Liver (tissue), 9 donors: ENCODE data around the gene CDK5. TPM values are rescaled to one million over a fixed set of nuclear protein-coding genes. Genes with fewer than 3 reads are reported as not detected.

Experiments used
- DNase-seq: peaks from one replicate; pipeline ENCODE4 v3.0.0-alpha.2; 2017; ENCODE audit warnings: low spot score
- H3K27ac ChIP-seq, 2 donors: one replicate each; pipeline ENCODE4 v1.7.0; 2013; ENCODE audit warnings: inconsistent platforms in 2 of 2, low read length in 2 of 2, control low read depth in 1 of 2, low read depth in 1 of 2, mild to moderate bottlenecking in 1 of 2
- H3K27me3 ChIP-seq, 4 donors: one replicate each; pipeline versions ENCODE4 v1.6.1 to v1.7.0; 2013; ENCODE audit warnings: low read length in 3 of 4, inconsistent platforms in 1 of 4, mild to moderate bottlenecking in 1 of 4, moderate library complexity in 1 of 4; ENCODE audit not compliant: control insufficient read depth in 4 of 4, insufficient read depth in 4 of 4
- H3K36me3 ChIP-seq, 4 donors: one replicate each; pipeline versions ENCODE4 v1.6.1 to v1.7.0; 2013; ENCODE audit warnings: low read length in 3 of 4, mild to moderate bottlenecking in 3 of 4, low read depth in 1 of 4, moderate library complexity in 1 of 4; ENCODE audit not compliant: control insufficient read depth in 4 of 4, insufficient read depth in 3 of 4
- H3K4me1 ChIP-seq, 4 donors: one replicate each; pipeline versions ENCODE4 v1.6.1 to v1.7.0; 2013; ENCODE audit warnings: low read length in 3 of 4, mild to moderate bottlenecking in 3 of 4, moderate library complexity in 1 of 4; ENCODE audit not compliant: control insufficient read depth in 4 of 4, insufficient read depth in 4 of 4
- H3K4me3 ChIP-seq, 3 donors: one replicate each; pipeline versions ENCODE4 v1.6.1 to v1.7.0; 2013; ENCODE audit warnings: low read length in 3 of 3, control low read depth in 1 of 3, low read depth in 1 of 3, mild to moderate bottlenecking in 1 of 3
- H3K9ac ChIP-seq, 2 donors: one replicate each; pipeline ENCODE4 v1.7.0; 2013; ENCODE audit warnings: low read length in 2 of 2, mild to moderate bottlenecking in 2 of 2, moderate library complexity in 2 of 2, control low read depth in 1 of 2, low read depth in 1 of 2
- H3K9me3 ChIP-seq, 4 donors: one replicate each; pipeline versions ENCODE4 v1.6.1 to v1.7.0; 2013; ENCODE audit warnings: low read length in 3 of 4; ENCODE audit not compliant: control insufficient read depth in 4 of 4
- EGR1 ChIP-seq, 2 donors: IDR thresholded peaks; 2 replicates each; pipeline ENCODE4 v1.6.1; 2016 to 2018; ENCODE audit warnings: antibody characterized with exemption in 2 of 2, low read depth in 2 of 2
- FOXA1 ChIP-seq: IDR thresholded peaks from 2 replicates; pipeline ENCODE4 v1.6.1; 2016; ENCODE audit warnings: antibody characterized with exemption
- FOXA2 ChIP-seq: IDR thresholded peaks from 2 replicates; pipeline ENCODE4 v1.6.1; 2016; ENCODE audit warnings: antibody characterized with exemption
- GABPA ChIP-seq, 2 donors: IDR thresholded peaks in 1 of 2; conservative IDR thresholded peaks in 1 of 2; 2 replicates each; pipeline ENCODE4 v1.6.1; 2016; ENCODE audit warnings: antibody characterized with exemption in 2 of 2, mild to moderate bottlenecking in 1 of 2, moderate library complexity in 1 of 2
- HNF4A ChIP-seq, 2 donors: conservative IDR thresholded peaks; 2 replicates each; pipeline ENCODE4 v1.6.1; 2016; ENCODE audit warnings: antibody characterized with exemption in 2 of 2, mild to moderate bottlenecking in 2 of 2
- HNF4G ChIP-seq: IDR thresholded peaks from 2 replicates; pipeline ENCODE4 v1.6.1; 2016; ENCODE audit warnings: antibody characterized with exemption
- JUND ChIP-seq, 2 donors: IDR thresholded peaks; 2 replicates each; pipeline ENCODE4 v1.6.1; 2016; ENCODE audit warnings: antibody characterized with exemption in 2 of 2
- NR2F2 ChIP-seq: IDR thresholded peaks from 2 replicates; pipeline ENCODE4 v1.6.1; 2016; ENCODE audit warnings: antibody characterized with exemption
- RAD21 ChIP-seq, 2 donors: IDR thresholded peaks; 2 replicates each; pipeline ENCODE4 v1.6.1; 2016; ENCODE audit warnings: antibody characterized with exemption in 2 of 2, mild to moderate bottlenecking in 2 of 2
- RXRA ChIP-seq, 2 donors: IDR thresholded peaks; 2 replicates each; pipeline ENCODE4 v1.6.1; 2017 to 2018; ENCODE audit warnings: antibody characterized with exemption in 2 of 2, mild to moderate bottlenecking in 1 of 2
- SP1 ChIP-seq: IDR thresholded peaks from 2 replicates; pipeline ENCODE4 v1.6.1; 2018; ENCODE audit warnings: antibody characterized with exemption, mild to moderate bottlenecking
- TAF1 ChIP-seq: conservative IDR thresholded peaks from 2 replicates; pipeline ENCODE4 v1.6.1; 2016; ENCODE audit warnings: antibody characterized with exemption, mild to moderate bottlenecking
- YY1 ChIP-seq: IDR thresholded peaks from 2 replicates; pipeline ENCODE4 v1.6.1; 2016; ENCODE audit warnings: antibody characterized with exemption, mild to moderate bottlenecking
- WGBS: extraction: QIAGEN DNeasy Blood & Tissue Kit; methylation state at CpG from one replicate; pipeline ENCODE4 v1.1.7; 2013; 5-methylcytosine and 5-hydroxymethylcytosine counted together
- polyA plus RNA-seq, 2 donors: library from polyadenylated mRNA; stranded (reverse) in 1 of 2; unstranded in 1 of 2; fragments of 200-250 nt in 1 of 2; fragments of >200 nt in 1 of 2; fragmentation: Nextera tagmentation in 1 of 2; extraction: Ambion mirVana in 1 of 2; gene quantifications; one replicate each; pipeline versions ENCODE4 v1.2.1 to v1.2.3, GENCODE V29; 2013 to 2015
- total RNA-seq, 2 donors: library from RNA; depleted of rRNA; stranded (reverse); fragments of >200 nt; gene quantifications; one replicate each; pipeline ENCODE4 v1.2.3, GENCODE V29; 2014
- TF ChIP-seq, protein P1 (sequence below): IDR thresholded peaks from 2 replicates; pipeline ENCODE4 v1.6.1; 2016; ENCODE audit warnings: antibody characterized with exemption, mild to moderate bottlenecking
- TF ChIP-seq, protein P2 (sequence below): IDR thresholded peaks from 2 replicates; pipeline ENCODE4 v1.6.1; 2016; ENCODE audit warnings: antibody characterized with exemption
- TF ChIP-seq, protein P3 (sequence below): IDR thresholded peaks from 2 replicates; pipeline ENCODE4 v1.6.1; 2016; ENCODE audit warnings: antibody characterized with exemption
- TF ChIP-seq, protein P4 (sequence below): fragments of 150-350 bp; IDR thresholded peaks from 2 replicates; pipeline ENCODE4 v1.5.1; 2017; ENCODE audit warnings: improper control_type of control experiment, low read depth, low read length; ENCODE audit not compliant: missing input control
- TF ChIP-seq, protein P5 (sequence below): IDR thresholded peaks from 2 replicates; pipeline ENCODE4 v1.6.1; 2016; ENCODE audit warnings: antibody characterized with exemption
- donor health status: healthy.
- donor health status: healthy.
- donor health status: healthy.
- donor health status: healthy.
- donor health status: healthy.

Gene CDK5
- total and polyA plus RNA-seq, 4 donors = 4.0 to 9.0 (median 7.4) TPM

DNA sequence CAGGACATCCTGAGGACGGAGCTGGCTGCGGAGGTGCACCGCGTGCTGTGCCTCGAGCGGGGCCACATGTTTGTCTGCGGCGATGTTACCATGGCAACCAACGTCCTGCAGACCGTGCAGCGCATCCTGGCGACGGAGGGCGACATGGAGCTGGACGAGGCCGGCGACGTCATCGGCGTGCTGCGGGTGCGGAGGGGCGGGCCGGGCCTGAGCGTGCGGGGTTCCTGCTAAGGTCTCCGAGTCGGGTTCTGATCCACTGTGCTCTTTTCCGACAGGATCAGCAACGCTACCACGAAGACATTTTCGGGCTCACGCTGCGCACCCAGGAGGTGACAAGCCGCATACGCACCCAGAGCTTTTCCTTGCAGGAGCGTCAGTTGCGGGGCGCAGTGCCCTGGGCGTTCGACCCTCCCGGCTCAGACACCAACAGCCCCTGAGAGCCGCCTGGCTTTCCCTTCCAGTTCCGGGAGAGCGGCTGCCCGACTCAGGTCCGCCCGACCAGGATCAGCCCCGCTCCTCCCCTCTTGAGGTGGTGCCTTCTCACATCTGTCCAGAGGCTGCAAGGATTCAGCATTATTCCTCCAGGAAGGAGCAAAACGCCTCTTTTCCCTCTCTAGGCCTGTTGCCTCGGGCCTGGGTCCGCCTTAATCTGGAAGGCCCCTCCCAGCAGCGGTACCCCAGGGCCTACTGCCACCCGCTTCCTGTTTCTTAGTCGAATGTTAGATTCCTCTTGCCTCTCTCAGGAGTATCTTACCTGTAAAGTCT lies 43.8 kb downstream of the CDK5 start:
- Histone ChIP-seq H3K9ac (no peak overlapping the region), H3K27me3 (peaks cover 0 to 4% (median under 1%) of the 10 kb centered on the region in 4 donors), H3K27ac (peak overlapping the region in 1 of 2 donors; percentile 2), H3K9me3 (no peaks in the 10 kb centered on the region), H3K4me3 (no peak overlapping the region), H3K4me1 (peaks cover 5 to 28% (median 13%) of the 10 kb centered on the region in 4 donors), H3K36me3 (no peaks in the 10 kb centered on the region)
- TF ChIP-seq SP1 = no peak
- TF ChIP-seq FOXA2 = no peak
- no peak for TF ChIP-seq HNF4G
- TF ChIP-seq, protein P1, sequence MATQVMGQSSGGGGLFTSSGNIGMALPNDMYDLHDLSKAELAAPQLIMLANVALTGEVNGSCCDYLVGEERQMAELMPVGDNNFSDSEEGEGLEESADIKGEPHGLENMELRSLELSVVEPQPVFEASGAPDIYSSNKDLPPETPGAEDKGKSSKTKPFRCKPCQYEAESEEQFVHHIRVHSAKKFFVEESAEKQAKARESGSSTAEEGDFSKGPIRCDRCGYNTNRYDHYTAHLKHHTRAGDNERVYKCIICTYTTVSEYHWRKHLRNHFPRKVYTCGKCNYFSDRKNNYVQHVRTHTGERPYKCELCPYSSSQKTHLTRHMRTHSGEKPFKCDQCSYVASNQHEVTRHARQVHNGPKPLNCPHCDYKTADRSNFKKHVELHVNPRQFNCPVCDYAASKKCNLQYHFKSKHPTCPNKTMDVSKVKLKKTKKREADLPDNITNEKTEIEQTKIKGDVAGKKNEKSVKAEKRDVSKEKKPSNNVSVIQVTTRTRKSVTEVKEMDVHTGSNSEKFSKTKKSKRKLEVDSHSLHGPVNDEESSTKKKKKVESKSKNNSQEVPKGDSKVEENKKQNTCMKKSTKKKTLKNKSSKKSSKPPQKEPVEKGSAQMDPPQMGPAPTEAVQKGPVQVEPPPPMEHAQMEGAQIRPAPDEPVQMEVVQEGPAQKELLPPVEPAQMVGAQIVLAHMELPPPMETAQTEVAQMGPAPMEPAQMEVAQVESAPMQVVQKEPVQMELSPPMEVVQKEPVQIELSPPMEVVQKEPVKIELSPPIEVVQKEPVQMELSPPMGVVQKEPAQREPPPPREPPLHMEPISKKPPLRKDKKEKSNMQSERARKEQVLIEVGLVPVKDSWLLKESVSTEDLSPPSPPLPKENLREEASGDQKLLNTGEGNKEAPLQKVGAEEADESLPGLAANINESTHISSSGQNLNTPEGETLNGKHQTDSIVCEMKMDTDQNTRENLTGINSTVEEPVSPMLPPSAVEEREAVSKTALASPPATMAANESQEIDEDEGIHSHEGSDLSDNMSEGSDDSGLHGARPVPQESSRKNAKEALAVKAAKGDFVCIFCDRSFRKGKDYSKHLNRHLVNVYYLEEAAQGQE = no peak
- TF ChIP-seq HNF4A (conservative IDR thresholded peaks at IDR 0.05) = no peak
- TF ChIP-seq, protein P2, sequence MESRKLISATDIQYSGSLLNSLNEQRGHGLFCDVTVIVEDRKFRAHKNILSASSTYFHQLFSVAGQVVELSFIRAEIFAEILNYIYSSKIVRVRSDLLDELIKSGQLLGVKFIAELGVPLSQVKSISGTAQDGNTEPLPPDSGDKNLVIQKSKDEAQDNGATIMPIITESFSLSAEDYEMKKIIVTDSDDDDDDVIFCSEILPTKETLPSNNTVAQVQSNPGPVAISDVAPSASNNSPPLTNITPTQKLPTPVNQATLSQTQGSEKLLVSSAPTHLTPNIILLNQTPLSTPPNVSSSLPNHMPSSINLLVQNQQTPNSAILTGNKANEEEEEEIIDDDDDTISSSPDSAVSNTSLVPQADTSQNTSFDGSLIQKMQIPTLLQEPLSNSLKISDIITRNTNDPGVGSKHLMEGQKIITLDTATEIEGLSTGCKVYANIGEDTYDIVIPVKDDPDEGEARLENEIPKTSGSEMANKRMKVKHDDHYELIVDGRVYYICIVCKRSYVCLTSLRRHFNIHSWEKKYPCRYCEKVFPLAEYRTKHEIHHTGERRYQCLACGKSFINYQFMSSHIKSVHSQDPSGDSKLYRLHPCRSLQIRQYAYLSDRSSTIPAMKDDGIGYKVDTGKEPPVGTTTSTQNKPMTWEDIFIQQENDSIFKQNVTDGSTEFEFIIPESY = no peak
- no peak for TF ChIP-seq RXRA (IDR thresholded peaks at IDR 0.05)
- TF ChIP-seq, protein P3, sequence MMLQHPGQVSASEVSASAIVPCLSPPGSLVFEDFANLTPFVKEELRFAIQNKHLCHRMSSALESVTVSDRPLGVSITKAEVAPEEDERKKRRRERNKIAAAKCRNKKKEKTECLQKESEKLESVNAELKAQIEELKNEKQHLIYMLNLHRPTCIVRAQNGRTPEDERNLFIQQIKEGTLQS = no peak
- no peak for TF ChIP-seq GABPA (IDR thresholded peaks at IDR 0.05 in 1 of 2, conservative IDR thresholded peaks at IDR 0.05 in 1 of 2)
- TF ChIP-seq NR2F2 = no peak
- TF ChIP-seq, protein P4, sequence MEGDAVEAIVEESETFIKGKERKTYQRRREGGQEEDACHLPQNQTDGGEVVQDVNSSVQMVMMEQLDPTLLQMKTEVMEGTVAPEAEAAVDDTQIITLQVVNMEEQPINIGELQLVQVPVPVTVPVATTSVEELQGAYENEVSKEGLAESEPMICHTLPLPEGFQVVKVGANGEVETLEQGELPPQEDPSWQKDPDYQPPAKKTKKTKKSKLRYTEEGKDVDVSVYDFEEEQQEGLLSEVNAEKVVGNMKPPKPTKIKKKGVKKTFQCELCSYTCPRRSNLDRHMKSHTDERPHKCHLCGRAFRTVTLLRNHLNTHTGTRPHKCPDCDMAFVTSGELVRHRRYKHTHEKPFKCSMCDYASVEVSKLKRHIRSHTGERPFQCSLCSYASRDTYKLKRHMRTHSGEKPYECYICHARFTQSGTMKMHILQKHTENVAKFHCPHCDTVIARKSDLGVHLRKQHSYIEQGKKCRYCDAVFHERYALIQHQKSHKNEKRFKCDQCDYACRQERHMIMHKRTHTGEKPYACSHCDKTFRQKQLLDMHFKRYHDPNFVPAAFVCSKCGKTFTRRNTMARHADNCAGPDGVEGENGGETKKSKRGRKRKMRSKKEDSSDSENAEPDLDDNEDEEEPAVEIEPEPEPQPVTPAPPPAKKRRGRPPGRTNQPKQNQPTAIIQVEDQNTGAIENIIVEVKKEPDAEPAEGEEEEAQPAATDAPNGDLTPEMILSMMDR = no peak
- no peak for TF ChIP-seq FOXA1
- TF ChIP-seq YY1 = no peak
- TF ChIP-seq, protein P5, sequence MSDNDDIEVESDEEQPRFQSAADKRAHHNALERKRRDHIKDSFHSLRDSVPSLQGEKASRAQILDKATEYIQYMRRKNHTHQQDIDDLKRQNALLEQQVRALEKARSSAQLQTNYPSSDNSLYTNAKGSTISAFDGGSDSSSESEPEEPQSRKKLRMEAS = no peak
- TF ChIP-seq EGR1 (IDR thresholded peaks at IDR 0.05; ENCODE audit: low read depth in 2 of 2) = no peak
- no peak for TF ChIP-seq TAF1
- no peak for TF ChIP-seq RAD21 (IDR thresholded peaks at IDR 0.05)
- no peak for TF ChIP-seq JUND (IDR thresholded peaks at IDR 0.05)
- DNase-seq = peak; percentile 58
- 26% methylated on average over 55 of the region's 55 CpGs for WGBS
